ENCODE measurements around the gene SLC45A3.
A peak's percentile ranks its signal among the peaks of the same experiment; 100 is the strongest.

- TF ChIP-seq CTCF (conservative IDR thresholded peaks at IDR 0.05; ENCODE audit: low read depth, low read length) (no peak), POLR2A (IDR thresholded peaks at IDR 0.05; ENCODE audit: low read depth, low read length) (peak; percentile 76), ELK1 (IDR thresholded peaks at IDR 0.05; ENCODE audit: borderline replicate concordance, low read depth, low read length) (no peak), USF2 (IDR thresholded peaks at IDR 0.05; ENCODE audit: low read depth, low read length) (no peak), CHD1 (IDR thresholded peaks at IDR 0.05; ENCODE audit: low read depth, low read length) (0 out of 2 replicates have a peak, but pooled peaks have one; percentile 59), MAFK (IDR thresholded peaks at IDR 0.05; ENCODE audit: low read depth, low read length) (no peak), RFX5 (IDR thresholded peaks at IDR 0.05; ENCODE audit: low read depth, low read length) (no peak), RAD21 (IDR thresholded peaks at IDR 0.05; ENCODE audit: low read length) (no peak), RCOR1 (IDR thresholded peaks at IDR 0.05; ENCODE audit: insufficient replicate concordance, low read length) (no peak), CEBPB (IDR thresholded peaks at IDR 0.05; ENCODE audit: low read depth, low read length) (no peak), SMC3 (IDR thresholded peaks at IDR 0.05; ENCODE audit: low read depth, low read length) (no peak)
These were observed 49.1 kb downstream of the SLC45A3 start for GRCh38 chr1:205631010-205631767.

All from IMR-90 (cell line).